SK-N-SH (cell line): Measurements from ENCODE around the gene CSF3. TPM values are rescaled to one million over a fixed set of nuclear protein-coding genes. Genes with fewer than 3 reads are reported as not detected.

Source experiments
- CTCF ChIA-PET: fragments of 300-600, 350-600 bp; formaldehyde crosslinking; extraction: SDS; loops from one replicate; lab custom pipeline; 2021; lab: Yijun Ruan, JAX
- POLR2A ChIA-PET: fragments of 350-600 bp; sonication (Branson Sonifier 250); formaldehyde crosslinking; extraction: SDS; loops from one replicate; lab custom pipeline; 2020; ENCODE audit warnings: antibody characterized with exemption, inconsistent platforms; lab: Yijun Ruan, JAX
- DNase-seq: peaks from one replicate; pipeline ENCODE4 v3.0.0; 2012
- H2AFZ ChIP-seq: fragments of 200-600 bp; sonication (generic); 2 replicates; pipeline ENCODE4 v1.8.1; 2016; ENCODE audit warnings: antibody characterized with exemption, mild to moderate bottlenecking, low read depth
- H3F3A ChIP-seq: fragments of 200-600 bp; sonication (generic); replicated peaks from 2 replicates; pipeline ENCODE3; 2016; ENCODE audit warnings: antibody characterized with exemption, mild to moderate bottlenecking; ENCODE audit not compliant: insufficient read depth
- H3K27ac ChIP-seq, 2 experiments: fragments of 200-500 bp in 1 of 2; fragments of 200-600 bp in 1 of 2; sonication (Bioruptor generic) in 1 of 2; sonication (generic), shearing (Covaris generic) in 1 of 2; 2 replicates each; pipeline versions ENCODE4 v1.5.1 to v1.6.1; 2014 to 2016; ENCODE audit warnings: low read depth in 2 of 2, inconsistent platforms in 1 of 2, low read length in 1 of 2, mild to moderate bottlenecking in 1 of 2, mixed read lengths in 1 of 2
- H3K27me3 ChIP-seq: fragments of 200-600 bp; sonication (generic), shearing (Covaris generic); 2 replicates; pipeline ENCODE4 v1.6.1; 2016; ENCODE audit warnings: mixed run types; ENCODE audit not compliant: insufficient read depth
- H3K36me3 ChIP-seq, 2 experiments: fragments of 200-500 bp in 1 of 2; fragments of 200-600 bp in 1 of 2; sonication (Bioruptor generic) in 1 of 2; sonication (generic) in 1 of 2; replicated peaks in 1 of 2; 2 replicates each; pipeline versions ENCODE3 to v1.5.1; 2014 to 2016; ENCODE audit warnings: low read length in 1 of 2, mild to moderate bottlenecking in 1 of 2; ENCODE audit not compliant: insufficient read depth in 2 of 2, control insufficient read depth in 1 of 2
- H3K4me1 ChIP-seq, 2 experiments: fragments of 200-500 bp in 1 of 2; fragments of 200-600 bp in 1 of 2; sonication (Bioruptor generic) in 1 of 2; sonication (generic), shearing (Covaris generic) in 1 of 2; 2 replicates each; pipeline versions ENCODE4 v1.5.1 to v1.6.1; 2014 to 2016; ENCODE audit warnings: low read depth in 1 of 2, low read length in 1 of 2, mixed run types in 1 of 2; ENCODE audit not compliant: insufficient read depth in 2 of 2, control insufficient read depth in 1 of 2
- H3K4me2 ChIP-seq: fragments of 200-600 bp; sonication (generic), shearing (Covaris generic); 2 replicates; pipeline ENCODE4 v1.6.1; 2017; ENCODE audit warnings: mixed run types
- H3K4me3 ChIP-seq, 2 experiments: fragments of 200-500 bp in 1 of 2; fragments of 200-600 bp in 1 of 2; sonication (Bioruptor generic) in 1 of 2; sonication (generic), shearing (Covaris generic) in 1 of 2; 2 replicates each; pipeline versions ENCODE4 v1.5.1 to v1.8.1; 2014 to 2016; ENCODE audit warnings: low read depth in 2 of 2, inconsistent platforms in 1 of 2, low read length in 1 of 2, mild to moderate bottlenecking in 1 of 2, mixed read lengths in 1 of 2, moderate library complexity in 1 of 2
- H3K79me2 ChIP-seq: fragments of 200-600 bp; sonication (generic); 2 replicates; pipeline ENCODE4 v1.8.1; 2017; ENCODE audit warnings: mild to moderate bottlenecking; ENCODE audit not compliant: insufficient read depth
- H3K9ac ChIP-seq: fragments of 200-600 bp; sonication (generic); 2 replicates; pipeline ENCODE4 v1.6.1; 2017; ENCODE audit warnings: mixed run types
- H3K9me2 ChIP-seq: fragments of 200-600 bp; sonication (generic); 2 replicates; pipeline ENCODE4 v1.6.1; 2017; ENCODE audit warnings: mixed run types
- H3K9me3 ChIP-seq: fragments of 200-600 bp; sonication (generic); 2 replicates; pipeline ENCODE4 v1.6.1; 2017; ENCODE audit warnings: mixed run types, mild to moderate bottlenecking, moderate library complexity
- H4K20me1 ChIP-seq: fragments of 200-600 bp; sonication (generic); 2 replicates; pipeline ENCODE4 v1.6.1; 2017; ENCODE audit warnings: mild to moderate bottlenecking, mixed run types; ENCODE audit not compliant: insufficient read depth
- CHD2 ChIP-seq: fragments of 150-350 bp; IDR thresholded peaks from 2 replicates; pipeline ENCODE4 v1.6.1; 2018; ENCODE audit warnings: low read length; ENCODE audit not compliant: partially characterized antibody
- EP300 ChIP-seq, 2 experiments: IDR thresholded peaks; 2 replicates each; pipeline versions ENCODE4 v1.4.0 to v1.6.1; 2012; ENCODE audit warnings: borderline replicate concordance in 1 of 2, low read depth in 1 of 2, low read length in 1 of 2
- EZH2phosphoT487 ChIP-seq: fragments of 200-600 bp; sonication (generic); IDR thresholded peaks from 2 replicates; pipeline ENCODE4 v1.6.1; 2017; ENCODE audit warnings: low read depth, mixed run types, mild to moderate bottlenecking, antibody characterized with exemption, moderate library complexity, borderline replicate concordance
- FOSL2 ChIP-seq: IDR thresholded peaks from 2 replicates; pipeline ENCODE4 v1.4.0; 2012; ENCODE audit warnings: low read depth, mild to moderate bottlenecking, moderate library complexity, borderline replicate concordance
- FOXM1 ChIP-seq: IDR thresholded peaks from 2 replicates; pipeline ENCODE4 v1.4.0; 2012; ENCODE audit warnings: low read depth, mild to moderate bottlenecking
- IRF3 ChIP-seq: fragments of 150-350 bp; IDR thresholded peaks from 2 replicates; pipeline ENCODE4 v1.6.1; 2016; ENCODE audit warnings: mild to moderate bottlenecking, low read depth, low read length
- MXI1 ChIP-seq: IDR thresholded peaks from 2 replicates; pipeline ENCODE4 v1.6.1; 2012; ENCODE audit warnings: mild to moderate bottlenecking, low read depth, low read length, improper control_type of control experiment
- NRF1 ChIP-seq: IDR thresholded peaks from 2 replicates; pipeline ENCODE4 v1.6.1; 2012; ENCODE audit warnings: low read depth, mild to moderate bottlenecking, low read length
- RAD21 ChIP-seq: IDR thresholded peaks from 2 replicates; pipeline ENCODE4 v1.6.1; 2012; ENCODE audit warnings: mild to moderate bottlenecking, low read length
- RFX5 ChIP-seq: IDR thresholded peaks from 2 replicates; pipeline ENCODE4 v1.6.1; 2012; ENCODE audit warnings: mild to moderate bottlenecking, improper control_type of control experiment, low read length
- RXRA ChIP-seq: IDR thresholded peaks from 2 replicates; pipeline ENCODE4 v1.4.0; 2012; ENCODE audit warnings: low read depth, mild to moderate bottlenecking, borderline replicate concordance
- SIN3A ChIP-seq: IDR thresholded peaks from 2 replicates; pipeline ENCODE4 v1.6.1; 2012; ENCODE audit warnings: low read depth, mild to moderate bottlenecking, low read length, moderate library complexity, borderline replicate concordance
- SMC3 ChIP-seq: IDR thresholded peaks from 2 replicates; pipeline ENCODE4 v1.6.1; 2012; ENCODE audit warnings: low read depth, low read length, improper control_type of control experiment
- TCF12 ChIP-seq: IDR thresholded peaks from 2 replicates; pipeline ENCODE4 v1.4.0; 2012
- USF2 ChIP-seq: fragments of 150-350 bp; IDR thresholded peaks from 2 replicates; pipeline ENCODE4 v1.6.1; 2017; ENCODE audit warnings: antibody characterized with exemption, low read length, low read depth, borderline replicate concordance
- YY1 ChIP-seq: IDR thresholded peaks from 2 replicates; pipeline ENCODE4 v1.4.0; 2012; ENCODE audit warnings: low read depth, mild to moderate bottlenecking
- WGBS: methylation state at CpG from one replicate; pipeline ENCODE4 v1.1.6; 2017; ENCODE audit warnings: low lambda C conversion rate; 5-methylcytosine and 5-hydroxymethylcytosine counted together
- polyA plus RNA-seq, 3 experiments: library from polyadenylated mRNA; depleted of rRNA; stranded (reverse); fragments of >200 nt; gene quantifications; 2 replicates each; pipeline ENCODE4 v1.2.3, GENCODE V29; 2012

The CSF3 gene
- polyA plus RNA-seq (2012; rRNA removed), result not detected in 2 replicates
- 0.03 TPM in 1 of 2 replicates, not detected in the other for polyA plus RNA-seq (2012; cell fraction: cytosol; rRNA removed)
- polyA plus RNA-seq (2012; cell fraction: nucleus; rRNA removed), result not detected in 2 replicates

GRCh38 chr17:40015005-40015997 is at the start of gene CSF3:
Gene CSF3, plus strand, starts transcription at chr17:40015440. Its CDS starts 35 bp downstream, at chr17:40015475.
- ChIA-PET CTCF (interaction anchor here (0.5 to 7.8 kb wide), 17 partner anchors 12 to 288 kb away, joined by 3 to 143 read pairs (median 14); no protein-coding TSS in a partner anchor), POLR2A (interaction anchor here (0.5 kb wide), 1 partner anchor 77 kb away, joined by 4 read pairs; no protein-coding TSS in a partner anchor)
- H3K9me2 ChIP-seq, result no peaks in the 10 kb centered on the region
- H3F3A ChIP-seq, result no peaks in the 10 kb centered on the region
- DNase-seq, result peak; percentile 19
- H3K27me3 ChIP-seq, result no peaks in the 10 kb centered on the region
- H3K79me2 ChIP-seq, result no peaks in the 10 kb centered on the region
- peaks cover 4 to 5% of the 10 kb centered on the region in 2 experiments for H3K36me3 ChIP-seq
- H3K4me1 ChIP-seq, result no peaks in the 10 kb centered on the region; a peak in 1 of 4 replicates
- no peak within 1 kb of the TSS for H3K27ac ChIP-seq
- H2AFZ ChIP-seq, result no peak within 1 kb of the TSS
- TF ChIP-seq NRF1, result no peak
- no peak for TF ChIP-seq FOXM1
- TF ChIP-seq USF2, result no peak
- no peak for TF ChIP-seq RXRA
- no peak for TF ChIP-seq EZH2phosphoT487
- no peak for TF ChIP-seq SMC3
- TF ChIP-seq IRF3, result no peak
- no peak for TF ChIP-seq SIN3A
- no peak for TF ChIP-seq RAD21
- no peak for TF ChIP-seq TCF12
- no peak for TF ChIP-seq YY1
- no peak for TF ChIP-seq RFX5
- no peak for TF ChIP-seq FOSL2
- no peak for TF ChIP-seq CHD2
- no peak for TF ChIP-seq MXI1
- no peak for TF ChIP-seq EP300 (IDR thresholded peaks at IDR 0.05; ENCODE audit: borderline replicate concordance in 1 of 2, low read depth in 1 of 2, low read length in 1 of 2)
- H4K20me1 ChIP-seq, result no peaks in the 10 kb centered on the region
- no peak within 1 kb of the TSS for H3K9ac ChIP-seq
- 76% methylated on average over 16 of the region's 20 CpGs for WGBS
- no peaks in the 10 kb centered on the region for H3K9me3 ChIP-seq
- no peak within 1 kb of the TSS for H3K4me3 ChIP-seq
- H3K4me2 ChIP-seq, result no peak within 1 kb of the TSS
